NCI-H146 treated with DMSO at 0.1 percent for 48 hours (cell line): ENCODE measurements around the gene BID.
A peak's percentile ranks its signal among the peaks of the same experiment; 100 is the strongest.
"Not testable (repeated sequence)": the region's sequence is repeated elsewhere in the genome, so short reads cannot be mapped to it uniquely, and the experiment has no call there.

Source experiments
- DNase-seq: peaks from one replicate; lab custom pipeline; 2025; ENCODE audit not compliant: unreplicated experiment; lab: John Stamatoyannopoulos, UW

BID gene

DNA sequence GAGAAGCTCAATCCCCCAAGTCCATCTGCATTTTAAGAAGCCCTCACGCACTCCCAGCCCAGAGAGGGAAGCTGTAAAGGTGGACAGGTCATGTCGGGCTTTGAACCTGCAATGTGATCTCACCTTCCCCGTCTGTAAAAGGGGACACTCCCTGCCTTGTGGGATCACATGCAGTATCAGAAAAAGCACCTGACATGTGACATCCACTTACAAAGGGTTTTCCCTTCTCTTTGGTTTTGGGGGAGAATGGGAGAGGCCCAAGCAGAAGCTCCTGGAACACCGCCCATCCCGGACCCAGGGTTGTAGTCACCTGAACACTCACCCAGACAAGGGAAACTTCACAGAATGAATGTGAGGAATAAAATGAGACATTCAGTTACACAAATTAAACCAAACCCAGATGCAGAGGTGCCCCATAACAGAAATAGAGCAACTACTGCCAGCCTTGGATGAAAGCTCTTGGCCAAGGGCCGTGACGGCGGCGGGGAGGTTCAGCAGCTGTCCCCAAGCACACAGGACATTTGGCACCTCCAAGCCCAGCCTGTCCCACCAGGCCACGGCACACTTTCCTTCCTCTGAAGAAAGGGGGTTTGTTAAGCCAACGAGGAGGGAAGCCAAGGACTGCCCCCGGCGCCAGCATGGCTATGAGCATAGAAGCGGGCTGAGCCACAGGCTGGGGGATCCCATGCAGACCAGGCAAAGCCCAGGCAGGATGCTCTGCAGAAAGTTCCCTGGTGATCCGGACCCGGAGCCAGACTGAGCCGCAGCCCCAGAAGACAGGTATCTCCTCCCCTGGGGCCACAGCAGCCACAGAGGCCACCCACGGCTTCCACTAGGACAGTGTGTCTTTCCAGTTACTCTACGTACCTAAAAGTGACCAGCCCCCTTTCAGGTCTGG, 3.8 kb downstream of the BID start:
- DNase-seq, result no peak

- DNase-seq, result no peak
Observed at GRCh38 chr22:17769716-17770082, 4.6 kb downstream of the BID start.

DNA sequence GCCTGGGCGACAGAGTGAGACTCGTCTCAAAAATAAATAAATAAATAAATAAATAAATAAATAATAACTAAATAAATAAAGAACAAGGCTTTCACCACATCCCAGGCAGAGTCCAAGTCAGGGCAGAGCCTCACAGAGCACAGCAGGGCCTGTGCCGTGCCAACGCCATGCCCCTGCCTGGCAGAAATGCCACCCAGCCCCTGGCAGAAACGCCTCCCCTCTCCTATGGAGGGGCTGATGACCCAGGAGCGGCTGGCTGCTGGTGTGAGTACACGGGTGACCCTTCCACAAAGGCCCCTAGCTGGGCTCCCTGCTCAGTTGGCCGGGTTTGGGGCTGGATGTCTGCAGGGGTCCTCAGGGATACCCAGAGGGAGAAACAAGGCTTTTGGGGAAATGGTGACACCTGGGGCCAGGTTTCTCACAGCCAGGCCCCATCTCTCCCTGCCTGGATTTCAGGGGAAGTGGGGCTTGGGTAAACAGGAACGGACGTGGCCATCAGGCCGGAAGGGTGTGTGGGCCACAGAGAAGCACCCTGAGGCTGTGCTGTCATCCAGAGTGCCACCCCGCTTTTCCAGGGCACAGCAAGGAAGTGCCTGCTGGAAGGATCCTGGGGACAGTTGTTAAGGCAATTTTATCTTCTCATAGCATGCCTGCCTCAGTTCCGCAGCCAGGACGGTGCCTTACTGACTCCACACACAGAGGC, 5.1 kb downstream of the BID start:
- no peak for DNase-seq

DNA sequence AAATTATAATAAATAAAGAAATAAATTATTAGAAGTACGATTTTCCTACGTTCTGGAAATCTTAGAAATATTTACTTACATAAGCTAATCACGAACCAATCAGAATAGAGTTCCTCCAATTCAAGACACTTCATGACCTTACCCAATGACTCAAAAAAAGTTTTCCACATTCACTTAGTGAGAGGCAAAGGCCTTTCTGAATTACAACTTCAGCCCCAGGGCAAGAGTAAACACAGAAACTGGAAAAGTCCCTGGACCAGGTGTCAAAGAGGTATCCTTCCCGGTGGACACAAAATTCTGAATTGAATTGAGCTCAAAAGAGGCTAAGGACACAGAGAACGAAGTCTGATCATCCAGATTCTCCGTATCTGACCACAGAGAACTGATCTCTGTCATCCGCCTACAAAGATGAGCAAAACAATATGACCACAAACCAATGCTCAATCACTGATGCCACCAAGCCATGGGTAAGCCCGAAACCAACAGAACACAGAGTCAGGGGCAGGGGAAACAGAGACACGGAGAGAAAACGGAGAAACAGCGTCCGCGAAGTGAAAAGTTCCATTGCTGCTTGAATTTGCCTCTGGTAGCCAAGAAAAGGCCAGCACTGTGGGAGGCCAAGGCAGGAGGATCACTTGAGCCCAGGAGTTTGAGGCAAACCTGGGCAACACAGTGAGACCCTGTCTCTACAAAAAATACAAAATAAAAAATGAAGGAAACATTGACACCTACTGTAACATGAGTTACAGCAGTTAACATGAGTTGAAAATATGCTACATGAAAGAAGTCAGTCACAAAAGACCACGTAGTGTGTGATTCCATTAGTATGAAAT, 6.8 kb downstream of the BID start:
- DNase-seq, result no peak

- not testable (repeated sequence) for DNase-seq
Observed at GRCh38 chr22:17764852-17765251, 9.4 kb downstream of the BID start.

GRCh38 chr22:17764036-17764435, 10.2 kb downstream of the BID start:
- no peak for DNase-seq

DNA sequence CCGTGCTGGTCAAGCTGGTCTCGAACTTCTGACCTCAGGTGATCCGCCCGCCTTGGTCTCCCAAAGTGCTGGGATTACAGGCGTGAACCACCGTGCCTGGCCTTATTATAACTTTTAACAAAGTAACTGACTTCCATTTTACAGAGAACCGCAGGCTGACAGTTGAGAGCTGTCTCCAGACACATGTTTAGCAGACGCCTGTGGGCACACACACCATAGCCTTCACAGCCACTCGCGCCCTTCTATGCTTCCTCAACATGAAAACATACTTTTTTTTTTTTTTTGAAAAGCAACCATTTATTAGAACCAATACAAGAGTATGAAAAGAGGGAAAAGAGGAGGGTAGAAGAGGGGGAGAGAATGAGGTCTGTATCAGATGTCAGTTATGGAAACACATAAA, 10.8 kb downstream of the BID start:
- DNase-seq, result not testable (repeated sequence)

DNA sequence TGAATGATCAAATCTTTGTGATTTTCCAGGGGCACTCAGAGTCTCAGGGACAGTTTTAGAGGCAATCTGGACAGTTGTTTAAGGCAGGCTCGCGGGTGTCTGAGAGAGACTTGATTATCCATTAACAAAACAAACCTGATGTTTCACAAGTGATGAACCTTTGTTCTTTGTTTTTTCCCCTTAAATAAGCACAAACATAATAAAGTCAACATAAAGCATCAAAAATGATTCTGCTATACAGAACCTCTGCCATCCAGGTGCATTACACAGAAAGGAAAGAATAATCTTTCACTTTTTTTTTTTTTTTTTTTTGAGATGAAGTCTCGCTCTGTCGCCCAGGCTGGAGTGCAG, 13.2 kb downstream of the BID start:
- DNase-seq, result no peak

DNA sequence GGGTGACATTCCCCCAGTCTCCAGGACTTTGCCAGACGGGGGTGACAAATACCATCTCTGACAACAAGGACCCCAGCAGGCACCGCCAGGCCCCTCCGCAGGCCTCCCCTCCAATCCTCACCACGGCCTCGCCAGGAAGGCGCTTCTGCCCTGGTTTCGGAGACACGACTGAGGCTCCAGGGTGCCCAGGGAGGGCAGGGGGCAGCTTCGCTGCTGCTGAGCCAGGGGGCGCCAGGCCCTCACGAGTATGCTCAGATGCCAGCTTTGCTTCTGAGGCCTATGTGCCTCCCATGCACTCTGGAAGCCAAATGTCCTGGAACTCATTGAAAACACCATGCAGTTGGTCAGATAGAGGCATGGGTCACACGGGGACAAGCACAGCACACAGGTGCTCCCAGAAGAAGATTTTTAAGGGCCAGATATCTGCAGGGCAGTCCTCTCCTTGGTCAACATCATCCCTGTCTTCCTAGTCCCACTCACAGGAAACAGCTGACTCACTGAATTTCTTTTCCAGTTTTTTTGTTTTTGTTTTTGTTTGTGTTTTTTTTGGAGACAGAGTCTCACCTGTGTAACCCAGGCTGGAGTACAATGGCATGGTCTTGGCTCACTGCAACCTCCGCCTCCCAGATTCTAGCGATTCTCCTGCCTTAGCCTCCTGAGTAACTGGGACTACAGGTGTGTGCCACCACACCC, 19.9 kb downstream of the BID start:
- no peak for DNase-seq

DNA sequence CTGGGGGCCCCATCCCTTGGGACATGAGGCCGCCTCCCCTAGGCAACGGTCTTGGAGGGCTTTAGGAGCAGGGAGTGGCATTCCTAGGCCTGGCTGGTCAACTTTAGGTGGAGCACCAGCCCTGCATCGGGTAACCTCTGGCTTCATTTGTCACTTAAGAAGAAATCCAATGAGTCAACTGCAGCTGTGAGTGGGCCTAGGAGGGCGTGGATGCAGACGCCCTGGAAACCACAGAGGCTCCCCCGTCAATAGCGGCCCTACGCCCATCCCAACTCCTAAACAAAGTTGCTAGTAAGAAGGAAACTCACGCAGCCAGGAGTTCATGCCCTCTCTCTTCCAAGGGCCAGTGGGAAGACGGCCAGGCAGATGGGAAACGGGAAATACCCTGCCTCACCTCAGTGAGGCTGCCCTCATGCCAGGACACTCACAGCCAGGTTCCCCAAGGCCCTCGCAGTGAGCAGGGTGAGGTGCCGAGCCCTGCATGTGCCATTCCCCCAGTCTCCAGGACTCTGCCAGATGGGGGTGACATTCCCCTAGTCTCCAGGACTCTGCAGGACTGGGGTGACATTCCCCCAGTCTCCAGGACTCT, 20.8 kb downstream of the BID start:
- no peak for DNase-seq

DNA sequence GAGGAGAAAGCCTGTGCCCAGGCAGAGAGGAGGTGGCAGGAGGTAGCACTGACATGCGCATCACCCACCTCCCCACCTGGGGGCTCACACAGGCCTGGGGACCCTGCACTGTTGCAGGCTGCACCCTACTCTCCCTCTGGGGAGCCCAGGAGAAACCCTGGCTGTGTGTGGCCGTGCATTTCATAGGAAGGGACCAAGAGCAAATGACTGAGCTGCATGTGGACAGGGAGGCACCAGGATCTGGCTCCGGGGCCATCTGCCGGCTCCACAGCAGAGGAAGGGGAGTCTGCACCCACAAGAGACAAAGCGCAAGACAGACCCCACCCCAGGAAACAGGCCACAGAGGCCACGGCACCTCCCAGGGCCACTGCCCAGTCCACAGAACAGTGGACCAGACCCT, 22.7 kb downstream of the BID start:
- no peak for DNase-seq

DNA sequence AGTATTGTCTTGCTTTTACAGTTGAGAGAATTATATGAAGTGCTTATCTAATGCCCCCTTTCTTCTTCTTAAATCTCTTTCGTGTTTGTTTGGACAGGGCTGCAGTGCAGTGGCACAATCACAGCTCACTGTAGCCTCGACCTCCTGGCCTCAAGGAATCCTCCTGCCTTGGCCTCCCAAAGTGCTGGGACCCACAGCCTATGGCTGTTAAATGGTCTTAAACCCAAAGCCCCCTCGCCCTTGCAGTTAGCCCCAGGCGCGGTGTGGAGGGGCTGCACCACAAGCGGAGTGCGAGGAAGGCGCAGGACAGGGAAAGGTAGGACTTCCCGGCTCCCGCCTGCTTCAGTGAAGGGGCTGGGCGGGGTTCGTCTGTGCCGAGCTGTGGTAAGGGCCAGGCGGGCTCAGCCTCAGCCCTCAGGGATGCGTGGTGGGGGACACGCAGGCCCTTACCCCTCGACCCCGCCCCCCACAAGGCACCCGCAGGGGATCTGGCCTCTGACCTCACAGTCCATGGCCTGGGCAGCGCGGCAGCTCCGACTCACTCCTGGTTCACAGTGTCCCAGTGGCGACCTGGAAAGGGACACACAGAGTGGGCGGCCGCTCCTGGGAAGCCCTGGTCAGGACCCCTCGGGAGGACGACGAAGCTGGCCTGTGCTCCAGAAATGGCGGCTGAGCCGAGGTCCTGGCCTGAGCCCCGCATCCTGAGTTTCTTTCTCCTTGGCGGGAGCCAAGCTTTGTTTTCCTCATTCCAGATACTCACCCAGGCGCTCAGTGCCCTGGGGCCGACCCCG, 24.5 kb downstream of the BID start:
- no peak for DNase-seq

DNA sequence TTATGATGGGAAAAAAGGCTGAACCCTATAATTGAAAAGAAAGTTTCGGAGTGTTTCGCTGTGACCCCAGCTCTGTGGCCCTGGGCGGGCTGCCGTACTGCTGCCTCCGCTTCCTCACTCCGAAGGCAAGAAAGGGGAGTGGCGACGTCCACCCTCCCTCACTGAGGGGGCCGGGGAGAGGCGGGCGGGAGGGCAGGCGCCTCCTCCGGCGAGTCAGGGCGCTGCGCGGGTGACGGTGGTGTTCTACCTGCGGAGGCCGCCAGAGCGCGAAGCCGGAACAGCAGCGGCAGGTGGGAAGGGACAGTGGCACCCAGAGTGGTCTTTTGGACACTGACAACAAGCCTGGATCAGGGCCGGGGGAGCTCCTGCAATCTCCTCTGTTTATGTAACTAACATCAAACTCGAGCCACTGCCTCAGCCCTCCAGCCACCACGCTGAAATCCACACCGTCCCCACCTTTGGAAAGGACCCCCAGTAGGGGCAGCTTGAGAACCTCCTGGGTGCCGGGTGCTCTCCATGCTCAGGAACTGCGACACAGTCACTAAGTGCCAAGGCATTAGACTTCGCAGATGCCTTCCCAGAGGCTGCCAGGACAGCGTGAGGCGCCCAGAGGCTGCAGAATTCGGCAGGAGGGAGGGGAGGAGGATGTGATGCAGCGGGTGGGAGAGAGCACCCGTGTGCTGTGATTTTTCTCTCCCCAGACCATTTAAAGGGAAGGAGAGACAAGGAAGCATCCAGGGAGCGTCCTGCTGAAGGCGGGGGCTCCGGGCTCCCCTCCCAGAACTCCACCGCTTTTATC, 25.5 kb downstream of the BID start:
- DNase-seq, result no peak

DNA sequence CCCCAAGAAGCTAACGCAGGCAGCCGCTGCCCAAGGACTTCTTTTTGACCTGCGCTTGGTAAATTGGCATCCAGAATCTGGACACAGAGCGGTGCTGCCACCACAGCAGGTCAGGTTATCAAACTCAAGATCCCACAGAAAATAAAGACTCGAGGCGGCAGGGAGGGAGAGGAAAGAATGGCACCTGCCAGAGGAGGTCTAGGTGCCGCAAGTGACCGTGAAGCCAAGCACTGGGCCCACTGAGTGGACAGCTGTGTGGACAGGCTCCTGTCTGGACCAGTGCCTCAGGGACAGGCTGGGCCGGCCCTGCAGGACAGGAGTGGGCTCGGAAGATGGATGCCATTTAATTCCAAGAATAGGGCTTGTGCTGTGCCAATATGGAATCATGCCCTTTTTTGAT, 27.4 kb downstream of the BID start:
- DNase-seq, result no peak

DNA sequence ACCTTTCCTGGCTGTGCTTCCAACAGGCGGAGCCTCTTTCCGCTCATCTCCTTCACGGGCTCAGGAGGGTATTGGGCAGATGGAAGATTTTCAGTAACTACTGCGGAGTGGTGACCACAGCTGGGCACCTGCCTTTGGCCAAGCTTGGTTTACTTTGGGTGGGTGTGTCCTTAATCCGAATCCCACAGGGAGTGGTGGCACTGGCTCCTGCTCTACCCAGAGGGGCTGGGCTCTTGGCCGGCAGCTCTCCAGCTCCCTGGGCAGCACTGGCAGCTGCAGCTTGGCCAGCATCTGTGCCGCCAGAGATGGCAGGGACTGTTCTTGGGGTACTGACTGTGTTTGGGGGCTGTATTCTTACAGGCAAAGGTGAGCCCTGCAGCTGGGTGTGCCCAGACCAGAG, 29.8 kb downstream of the BID start:
- no peak for DNase-seq

DNA sequence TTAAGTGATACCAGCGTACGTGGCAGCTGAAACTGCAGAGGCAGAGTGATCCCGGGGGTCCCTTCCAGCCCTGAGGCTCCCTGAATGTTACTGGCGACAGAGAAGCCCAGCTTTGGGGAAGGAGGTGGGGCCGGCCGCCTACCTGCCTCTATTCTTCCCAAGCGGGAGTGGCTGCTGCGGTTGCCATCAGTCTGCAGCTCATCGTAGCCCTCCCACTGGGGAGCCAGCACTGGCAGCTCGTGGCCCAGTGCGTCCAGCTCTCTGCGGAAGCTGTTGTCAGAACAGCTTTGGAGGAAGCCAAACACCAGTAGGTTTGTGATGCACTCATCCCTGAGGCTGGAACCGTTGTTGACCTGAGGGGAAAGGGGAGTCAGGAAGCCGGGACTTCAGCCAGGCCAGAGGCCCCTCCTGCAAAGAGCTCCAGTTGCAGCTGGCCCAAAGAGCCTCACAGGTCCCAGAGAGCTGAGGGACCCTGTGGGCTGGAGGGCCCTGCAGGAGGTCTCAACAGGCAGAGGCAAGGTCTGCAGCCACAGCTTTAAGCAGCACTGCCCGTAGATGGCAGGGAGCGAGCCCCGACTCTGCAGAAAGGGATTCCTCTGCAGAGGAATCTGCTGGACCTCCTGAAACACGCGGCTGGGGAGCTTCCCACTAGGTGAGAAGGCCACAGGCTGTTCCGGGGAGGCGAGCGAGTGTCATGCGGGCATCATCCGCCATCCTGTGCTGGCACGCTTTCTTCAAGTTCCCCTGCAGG, 30.4 kb downstream of the BID start:
- no peak for DNase-seq

DNA sequence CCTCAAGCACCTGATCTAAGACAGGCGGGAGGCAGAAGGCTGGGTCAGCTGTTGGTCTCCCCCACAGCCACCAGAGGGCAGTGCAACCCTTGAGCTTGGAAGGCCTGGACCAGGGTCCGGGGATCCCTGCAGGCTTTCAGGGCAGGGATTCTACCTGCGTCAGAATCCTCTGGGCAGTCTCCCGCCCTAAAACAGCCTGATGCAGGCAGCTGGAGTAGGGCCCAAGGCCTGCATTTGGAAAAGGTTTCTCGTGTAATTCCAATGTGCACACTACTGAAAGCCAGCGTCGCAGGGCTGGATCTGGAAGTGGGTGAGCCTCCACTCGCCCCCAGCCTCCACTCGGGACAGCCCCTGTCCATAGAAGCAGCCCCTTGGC, 31.8 kb downstream of the BID start:
- peak; percentile 14 for DNase-seq

DNA sequence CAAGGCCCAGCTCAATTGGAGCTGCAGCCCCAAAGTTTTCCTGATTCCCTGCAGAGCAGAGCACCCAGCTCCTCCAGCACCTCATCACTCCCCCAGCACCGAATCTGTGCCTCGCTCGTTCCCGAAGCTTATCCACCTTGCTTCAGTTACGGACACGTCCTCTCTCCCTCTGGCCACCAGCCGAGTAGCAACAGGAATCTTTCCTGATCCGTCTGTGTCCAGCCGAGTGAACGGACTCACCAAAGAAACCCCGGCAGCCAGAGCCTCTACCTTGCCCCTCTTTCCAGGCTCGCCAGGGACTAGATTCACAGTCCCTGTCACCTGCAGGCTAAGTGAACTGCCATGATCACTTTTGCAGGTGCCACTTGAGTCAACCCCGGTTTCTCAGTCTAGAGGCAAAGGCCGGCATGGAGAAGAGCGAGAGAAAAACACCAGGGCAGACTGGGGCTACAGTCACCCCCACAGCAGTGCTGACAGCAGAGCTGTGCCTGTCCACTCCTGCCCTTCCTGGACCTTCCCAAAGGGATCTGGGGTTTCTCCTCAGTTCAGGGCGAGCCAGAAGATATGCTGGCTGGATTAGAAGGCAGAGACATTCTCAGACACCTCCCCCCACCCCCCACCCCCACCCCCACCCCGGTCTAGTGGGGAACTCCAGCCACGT, 32.3 kb downstream of the BID start:
- no peak for DNase-seq
